SK-N-SH (cell line): Measurements from ENCODE around the gene CLPX. TPM values are rescaled to one million over a fixed set of nuclear protein-coding genes. Genes with fewer than 3 reads are reported as not detected.

Source experiments
- CTCF ChIA-PET: fragments of 300-600, 350-600 bp; formaldehyde crosslinking; extraction: SDS; loops from one replicate; lab custom pipeline; 2021; lab: Yijun Ruan, JAX
- POLR2A ChIA-PET: fragments of 350-600 bp; sonication (Branson Sonifier 250); formaldehyde crosslinking; extraction: SDS; loops from one replicate; lab custom pipeline; 2020; ENCODE audit warnings: antibody characterized with exemption, inconsistent platforms; lab: Yijun Ruan, JAX
- DNase-seq: peaks from one replicate; pipeline ENCODE4 v3.0.0; 2012
- H2AFZ ChIP-seq: fragments of 200-600 bp; sonication (generic); 2 replicates; pipeline ENCODE4 v1.8.1; 2016; ENCODE audit warnings: antibody characterized with exemption, mild to moderate bottlenecking, low read depth
- H3F3A ChIP-seq: fragments of 200-600 bp; sonication (generic); replicated peaks from 2 replicates; pipeline ENCODE3; 2016; ENCODE audit warnings: antibody characterized with exemption, mild to moderate bottlenecking; ENCODE audit not compliant: insufficient read depth
- H3K27ac ChIP-seq, 2 experiments: fragments of 200-500 bp in 1 of 2; fragments of 200-600 bp in 1 of 2; sonication (Bioruptor generic) in 1 of 2; sonication (generic), shearing (Covaris generic) in 1 of 2; 2 replicates each; pipeline versions ENCODE4 v1.5.1 to v1.6.1; 2014 to 2016; ENCODE audit warnings: low read depth in 2 of 2, inconsistent platforms in 1 of 2, low read length in 1 of 2, mild to moderate bottlenecking in 1 of 2, mixed read lengths in 1 of 2
- H3K27me3 ChIP-seq: fragments of 200-600 bp; sonication (generic), shearing (Covaris generic); 2 replicates; pipeline ENCODE4 v1.6.1; 2016; ENCODE audit warnings: mixed run types; ENCODE audit not compliant: insufficient read depth
- H3K36me3 ChIP-seq, 2 experiments: fragments of 200-500 bp in 1 of 2; fragments of 200-600 bp in 1 of 2; sonication (Bioruptor generic) in 1 of 2; sonication (generic) in 1 of 2; replicated peaks in 1 of 2; 2 replicates each; pipeline versions ENCODE3 to v1.5.1; 2014 to 2016; ENCODE audit warnings: low read length in 1 of 2, mild to moderate bottlenecking in 1 of 2; ENCODE audit not compliant: insufficient read depth in 2 of 2, control insufficient read depth in 1 of 2
- H3K4me1 ChIP-seq, 2 experiments: fragments of 200-500 bp in 1 of 2; fragments of 200-600 bp in 1 of 2; sonication (Bioruptor generic) in 1 of 2; sonication (generic), shearing (Covaris generic) in 1 of 2; 2 replicates each; pipeline versions ENCODE4 v1.5.1 to v1.6.1; 2014 to 2016; ENCODE audit warnings: low read depth in 1 of 2, low read length in 1 of 2, mixed run types in 1 of 2; ENCODE audit not compliant: insufficient read depth in 2 of 2, control insufficient read depth in 1 of 2
- H3K4me2 ChIP-seq: fragments of 200-600 bp; sonication (generic), shearing (Covaris generic); 2 replicates; pipeline ENCODE4 v1.6.1; 2017; ENCODE audit warnings: mixed run types
- H3K4me3 ChIP-seq, 2 experiments: fragments of 200-500 bp in 1 of 2; fragments of 200-600 bp in 1 of 2; sonication (Bioruptor generic) in 1 of 2; sonication (generic), shearing (Covaris generic) in 1 of 2; 2 replicates each; pipeline versions ENCODE4 v1.5.1 to v1.8.1; 2014 to 2016; ENCODE audit warnings: low read depth in 2 of 2, inconsistent platforms in 1 of 2, low read length in 1 of 2, mild to moderate bottlenecking in 1 of 2, mixed read lengths in 1 of 2, moderate library complexity in 1 of 2
- H3K79me2 ChIP-seq: fragments of 200-600 bp; sonication (generic); 2 replicates; pipeline ENCODE4 v1.8.1; 2017; ENCODE audit warnings: mild to moderate bottlenecking; ENCODE audit not compliant: insufficient read depth
- H3K9ac ChIP-seq: fragments of 200-600 bp; sonication (generic); 2 replicates; pipeline ENCODE4 v1.6.1; 2017; ENCODE audit warnings: mixed run types
- H3K9me2 ChIP-seq: fragments of 200-600 bp; sonication (generic); 2 replicates; pipeline ENCODE4 v1.6.1; 2017; ENCODE audit warnings: mixed run types
- H3K9me3 ChIP-seq: fragments of 200-600 bp; sonication (generic); 2 replicates; pipeline ENCODE4 v1.6.1; 2017; ENCODE audit warnings: mixed run types, mild to moderate bottlenecking, moderate library complexity
- H4K20me1 ChIP-seq: fragments of 200-600 bp; sonication (generic); 2 replicates; pipeline ENCODE4 v1.6.1; 2017; ENCODE audit warnings: mild to moderate bottlenecking, mixed run types; ENCODE audit not compliant: insufficient read depth
- EP300 ChIP-seq, 2 experiments: IDR thresholded peaks; 2 replicates each; pipeline versions ENCODE4 v1.4.0 to v1.6.1; 2012; ENCODE audit warnings: borderline replicate concordance in 1 of 2, low read depth in 1 of 2, low read length in 1 of 2
- GABPA ChIP-seq: IDR thresholded peaks from 2 replicates; pipeline ENCODE4 v1.4.0; 2012; ENCODE audit warnings: low read depth, mild to moderate bottlenecking
- GATA2 ChIP-seq: sonication (generic); formaldehyde crosslinking; IDR thresholded peaks from 2 replicates; pipeline ENCODE4 v1.5.0; 2020; ENCODE audit warnings: mild to moderate bottlenecking, missing genetic modification reagents
- MEF2A ChIP-seq: IDR thresholded peaks from 2 replicates; pipeline ENCODE4 v1.4.0; 2012; ENCODE audit warnings: low read depth, borderline replicate concordance
- MXI1 ChIP-seq: IDR thresholded peaks from 2 replicates; pipeline ENCODE4 v1.6.1; 2012; ENCODE audit warnings: mild to moderate bottlenecking, low read depth, low read length, improper control_type of control experiment
- POLR2AphosphoS5 ChIP-seq: IDR thresholded peaks from 2 replicates; pipeline ENCODE4 v1.6.1; 2012; ENCODE audit warnings: low read depth, low read length
- RFX5 ChIP-seq: IDR thresholded peaks from 2 replicates; pipeline ENCODE4 v1.6.1; 2012; ENCODE audit warnings: mild to moderate bottlenecking, improper control_type of control experiment, low read length
- RXRA ChIP-seq: IDR thresholded peaks from 2 replicates; pipeline ENCODE4 v1.4.0; 2012; ENCODE audit warnings: low read depth, mild to moderate bottlenecking, borderline replicate concordance
- SIN3A ChIP-seq: IDR thresholded peaks from 2 replicates; pipeline ENCODE4 v1.6.1; 2012; ENCODE audit warnings: low read depth, mild to moderate bottlenecking, low read length, moderate library complexity, borderline replicate concordance
- YY1 ChIP-seq: IDR thresholded peaks from 2 replicates; pipeline ENCODE4 v1.4.0; 2012; ENCODE audit warnings: low read depth, mild to moderate bottlenecking
- WGBS: methylation state at CpG from one replicate; pipeline ENCODE4 v1.1.6; 2017; ENCODE audit warnings: low lambda C conversion rate; 5-methylcytosine and 5-hydroxymethylcytosine counted together
- polyA plus RNA-seq, 3 experiments: library from polyadenylated mRNA; depleted of rRNA; stranded (reverse); fragments of >200 nt; gene quantifications; 2 replicates each; pipeline ENCODE4 v1.2.3, GENCODE V29; 2012
- TF ChIP-seq, protein P1 (sequence below): IDR thresholded peaks from 2 replicates; pipeline ENCODE4 v1.4.0; 2012; ENCODE audit warnings: low read depth
- TF ChIP-seq, protein P2 (sequence below): fragments of 150-350 bp; IDR thresholded peaks from 2 replicates; pipeline ENCODE4 v1.6.1; 2016; ENCODE audit warnings: mild to moderate bottlenecking, low read depth, low read length
- TF ChIP-seq, protein P3 (sequence below): IDR thresholded peaks from 2 replicates; pipeline ENCODE4 v1.4.0; 2012; ENCODE audit warnings: low read depth, borderline replicate concordance
- TF ChIP-seq, protein P4 (sequence below): fragments of 200-600 bp; sonication (generic); IDR thresholded peaks from 2 replicates; pipeline ENCODE4 v1.6.1; 2017; ENCODE audit warnings: antibody characterized with exemption, mild to moderate bottlenecking, moderate library complexity
- TF ChIP-seq, protein P5 (sequence below): IDR thresholded peaks from 2 replicates; pipeline ENCODE4; 2012
- TF ChIP-seq, protein P6 (sequence below): fragments of 150-350 bp; IDR thresholded peaks from 2 replicates; pipeline ENCODE4 v1.6.1; 2017; ENCODE audit warnings: antibody characterized with exemption, low read length, low read depth, borderline replicate concordance

Gene CLPX
- polyA plus RNA-seq, 1 of the 3 experiments (the other 2 are of a cell fraction): 12.9 TPM

DNA sequence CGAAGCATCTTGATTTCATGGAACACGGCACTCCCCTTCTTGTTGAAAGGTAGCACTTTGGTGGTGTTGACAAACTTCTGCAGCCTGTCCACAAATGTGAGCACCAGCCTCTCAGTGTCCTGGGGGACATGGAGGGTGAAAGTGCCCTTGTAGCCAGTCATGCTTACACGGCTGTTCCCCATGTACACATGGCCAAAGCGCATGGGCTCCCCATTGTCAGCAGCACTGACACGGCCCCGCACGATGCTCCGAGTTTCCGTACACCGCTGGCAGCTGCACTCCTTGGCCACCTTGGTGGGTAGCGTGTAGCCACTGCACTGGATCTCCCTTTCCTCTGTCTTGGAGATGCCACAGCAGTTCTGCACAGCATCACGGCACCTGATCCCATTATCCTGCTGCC, 13.4 kb upstream of the CLPX start:
- H4K20me1 ChIP-seq: no peaks in the 10 kb centered on the region
- H2AFZ ChIP-seq: no peak overlapping the region
- no peak for DNase-seq
- no peak overlapping the region for H3K9ac ChIP-seq
- H3K9me2 ChIP-seq: no peaks in the 10 kb centered on the region
- POLR2A ChIA-PET: no interaction called here
- H3K36me3 ChIP-seq: no peaks in the 10 kb centered on the region
- H3K79me2 ChIP-seq: no peaks in the 10 kb centered on the region
- TF ChIP-seq, protein P1, sequence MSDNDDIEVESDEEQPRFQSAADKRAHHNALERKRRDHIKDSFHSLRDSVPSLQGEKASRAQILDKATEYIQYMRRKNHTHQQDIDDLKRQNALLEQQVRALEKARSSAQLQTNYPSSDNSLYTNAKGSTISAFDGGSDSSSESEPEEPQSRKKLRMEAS: no peak
- no peak for TF ChIP-seq RXRA
- TF ChIP-seq, protein P2, sequence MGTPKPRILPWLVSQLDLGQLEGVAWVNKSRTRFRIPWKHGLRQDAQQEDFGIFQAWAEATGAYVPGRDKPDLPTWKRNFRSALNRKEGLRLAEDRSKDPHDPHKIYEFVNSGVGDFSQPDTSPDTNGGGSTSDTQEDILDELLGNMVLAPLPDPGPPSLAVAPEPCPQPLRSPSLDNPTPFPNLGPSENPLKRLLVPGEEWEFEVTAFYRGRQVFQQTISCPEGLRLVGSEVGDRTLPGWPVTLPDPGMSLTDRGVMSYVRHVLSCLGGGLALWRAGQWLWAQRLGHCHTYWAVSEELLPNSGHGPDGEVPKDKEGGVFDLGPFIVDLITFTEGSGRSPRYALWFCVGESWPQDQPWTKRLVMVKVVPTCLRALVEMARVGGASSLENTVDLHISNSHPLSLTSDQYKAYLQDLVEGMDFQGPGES: no peak
- no peak for TF ChIP-seq GABPA
- no peak for TF ChIP-seq EP300 (IDR thresholded peaks at IDR 0.05; ENCODE audit: borderline replicate concordance in 1 of 2, low read depth in 1 of 2, low read length in 1 of 2)
- TF ChIP-seq POLR2AphosphoS5: no peak
- TF ChIP-seq GATA2: no peak
- TF ChIP-seq MEF2A: no peak
- no peak for TF ChIP-seq YY1
- TF ChIP-seq, protein P3, sequence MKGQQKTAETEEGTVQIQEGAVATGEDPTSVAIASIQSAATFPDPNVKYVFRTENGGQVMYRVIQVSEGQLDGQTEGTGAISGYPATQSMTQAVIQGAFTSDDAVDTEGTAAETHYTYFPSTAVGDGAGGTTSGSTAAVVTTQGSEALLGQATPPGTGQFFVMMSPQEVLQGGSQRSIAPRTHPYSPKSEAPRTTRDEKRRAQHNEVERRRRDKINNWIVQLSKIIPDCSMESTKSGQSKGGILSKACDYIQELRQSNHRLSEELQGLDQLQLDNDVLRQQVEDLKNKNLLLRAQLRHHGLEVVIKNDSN: no peak
- no peak for TF ChIP-seq SIN3A
- 78% methylated on average over 4 of the region's 12 CpGs for WGBS
- H3F3A ChIP-seq: no peaks in the 10 kb centered on the region
- peaks cover 0 to 2% of the 10 kb centered on the region in 2 experiments; a peak in 1 of 4 replicates for H3K4me1 ChIP-seq
- H3K27ac ChIP-seq: no peak overlapping the region
- H3K9me3 ChIP-seq: no peaks in the 10 kb centered on the region
- H3K4me2 ChIP-seq: no peak overlapping the region
- CTCF ChIA-PET: interaction anchor here (2.2 kb wide), 1 partner anchor 99 kb away, joined by 10 read pairs; no protein-coding TSS in a partner anchor
- H3K27me3 ChIP-seq: no peaks in the 10 kb centered on the region; the same call in 1 of the 2 replicates
- H3K4me3 ChIP-seq: no peak overlapping the region

DNA sequence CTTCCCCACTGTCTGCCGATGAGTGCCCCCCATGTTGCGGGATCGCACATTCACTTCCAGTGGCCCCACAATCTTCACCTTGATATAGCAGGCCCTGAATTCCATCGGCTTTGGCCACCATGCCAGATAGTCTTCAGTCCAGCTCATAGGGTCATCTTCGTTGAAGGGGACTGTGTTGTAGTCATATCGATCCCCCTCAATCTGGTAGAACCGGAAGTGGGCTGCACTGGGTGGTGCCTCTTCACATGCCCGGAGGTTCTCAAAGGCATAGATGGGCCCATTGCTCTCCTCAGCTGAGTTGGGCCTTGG, 12.1 kb upstream of the CLPX start:
- Histone ChIP-seq H3K9me2 (no peaks in the 10 kb centered on the region), H3F3A (no peaks in the 10 kb centered on the region), H3K27ac (no peak overlapping the region), H3K4me2 (no peak overlapping the region), H2AFZ (no peak overlapping the region), H3K27me3 (no peaks in the 10 kb centered on the region; the same call in 1 of the 2 replicates), H3K9me3 (no peaks in the 10 kb centered on the region), H3K4me1 (peaks cover 0 to 2% of the 10 kb centered on the region in 2 experiments; a peak in 1 of 4 replicates), H3K4me3 (no peak overlapping the region), H3K9ac (no peak overlapping the region), H3K79me2 (no peaks in the 10 kb centered on the region), H4K20me1 (no peaks in the 10 kb centered on the region), H3K36me3 (no peaks in the 10 kb centered on the region)
- ChIA-PET POLR2A (no interaction called here), CTCF (no interaction called here)
- 90% methylated on average over 8 of the region's 8 CpGs for WGBS
- no peak for DNase-seq
- TF ChIP-seq MXI1 (no peak), POLR2AphosphoS5 (no peak), RFX5 (no peak), YY1 (no peak)
- TF ChIP-seq, protein P1: no peak
- TF ChIP-seq, protein P4, sequence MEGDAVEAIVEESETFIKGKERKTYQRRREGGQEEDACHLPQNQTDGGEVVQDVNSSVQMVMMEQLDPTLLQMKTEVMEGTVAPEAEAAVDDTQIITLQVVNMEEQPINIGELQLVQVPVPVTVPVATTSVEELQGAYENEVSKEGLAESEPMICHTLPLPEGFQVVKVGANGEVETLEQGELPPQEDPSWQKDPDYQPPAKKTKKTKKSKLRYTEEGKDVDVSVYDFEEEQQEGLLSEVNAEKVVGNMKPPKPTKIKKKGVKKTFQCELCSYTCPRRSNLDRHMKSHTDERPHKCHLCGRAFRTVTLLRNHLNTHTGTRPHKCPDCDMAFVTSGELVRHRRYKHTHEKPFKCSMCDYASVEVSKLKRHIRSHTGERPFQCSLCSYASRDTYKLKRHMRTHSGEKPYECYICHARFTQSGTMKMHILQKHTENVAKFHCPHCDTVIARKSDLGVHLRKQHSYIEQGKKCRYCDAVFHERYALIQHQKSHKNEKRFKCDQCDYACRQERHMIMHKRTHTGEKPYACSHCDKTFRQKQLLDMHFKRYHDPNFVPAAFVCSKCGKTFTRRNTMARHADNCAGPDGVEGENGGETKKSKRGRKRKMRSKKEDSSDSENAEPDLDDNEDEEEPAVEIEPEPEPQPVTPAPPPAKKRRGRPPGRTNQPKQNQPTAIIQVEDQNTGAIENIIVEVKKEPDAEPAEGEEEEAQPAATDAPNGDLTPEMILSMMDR: no peak
- TF ChIP-seq, protein P5, sequence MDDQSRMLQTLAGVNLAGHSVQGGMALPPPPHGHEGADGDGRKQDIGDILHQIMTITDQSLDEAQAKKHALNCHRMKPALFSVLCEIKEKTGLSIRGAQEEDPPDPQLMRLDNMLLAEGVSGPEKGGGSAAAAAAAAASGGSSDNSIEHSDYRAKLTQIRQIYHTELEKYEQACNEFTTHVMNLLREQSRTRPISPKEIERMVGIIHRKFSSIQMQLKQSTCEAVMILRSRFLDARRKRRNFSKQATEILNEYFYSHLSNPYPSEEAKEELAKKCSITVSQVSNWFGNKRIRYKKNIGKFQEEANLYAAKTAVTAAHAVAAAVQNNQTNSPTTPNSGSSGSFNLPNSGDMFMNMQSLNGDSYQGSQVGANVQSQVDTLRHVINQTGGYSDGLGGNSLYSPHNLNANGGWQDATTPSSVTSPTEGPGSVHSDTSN: no peak
- TF ChIP-seq, protein P6, sequence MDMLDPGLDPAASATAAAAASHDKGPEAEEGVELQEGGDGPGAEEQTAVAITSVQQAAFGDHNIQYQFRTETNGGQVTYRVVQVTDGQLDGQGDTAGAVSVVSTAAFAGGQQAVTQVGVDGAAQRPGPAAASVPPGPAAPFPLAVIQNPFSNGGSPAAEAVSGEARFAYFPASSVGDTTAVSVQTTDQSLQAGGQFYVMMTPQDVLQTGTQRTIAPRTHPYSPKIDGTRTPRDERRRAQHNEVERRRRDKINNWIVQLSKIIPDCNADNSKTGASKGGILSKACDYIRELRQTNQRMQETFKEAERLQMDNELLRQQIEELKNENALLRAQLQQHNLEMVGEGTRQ: no peak
